GM23338 (cell line): ENCODE data around the gene TRHDE.

Source experiments
- CREB1 ChIP-seq: fragments of 250-450 bp; sonication (Bioruptor Pico); IDR thresholded peaks from 2 replicates; pipeline ENCODE4 v1.5.0; 2020; ENCODE audit warnings: low read depth, mild to moderate bottlenecking, moderate library complexity
- EZH2phosphoT487 ChIP-seq: fragments of 200-600 bp; sonication (generic); IDR thresholded peaks from one replicate; pipeline ENCODE4 v1.8.1; 2018; ENCODE audit warnings: antibody characterized with exemption; ENCODE audit not compliant: unreplicated experiment
- POLR2AphosphoS5 ChIP-seq: IDR thresholded peaks from 2 replicates; pipeline ENCODE4 v1.6.1; 2016; ENCODE audit warnings: antibody characterized with exemption, low read depth
- TF ChIP-seq, protein P1 (sequence below), 2 experiments: fragments of 200-600 bp in 1 of 2; sonication (generic) in 1 of 2; conservative IDR thresholded peaks; 2 replicates each; pipeline versions ENCODE4 v1.5.1 to v1.6.1; 2016 to 2017; ENCODE audit warnings: antibody characterized with exemption in 2 of 2, low read depth in 2 of 2, mild to moderate bottlenecking in 2 of 2, moderate library complexity in 1 of 2
- TF ChIP-seq, protein P2 (sequence below): IDR thresholded peaks from one replicate; pipeline ENCODE4 v1.6.1; 2018; ENCODE audit warnings: antibody characterized with exemption; ENCODE audit not compliant: unreplicated experiment

DNA sequence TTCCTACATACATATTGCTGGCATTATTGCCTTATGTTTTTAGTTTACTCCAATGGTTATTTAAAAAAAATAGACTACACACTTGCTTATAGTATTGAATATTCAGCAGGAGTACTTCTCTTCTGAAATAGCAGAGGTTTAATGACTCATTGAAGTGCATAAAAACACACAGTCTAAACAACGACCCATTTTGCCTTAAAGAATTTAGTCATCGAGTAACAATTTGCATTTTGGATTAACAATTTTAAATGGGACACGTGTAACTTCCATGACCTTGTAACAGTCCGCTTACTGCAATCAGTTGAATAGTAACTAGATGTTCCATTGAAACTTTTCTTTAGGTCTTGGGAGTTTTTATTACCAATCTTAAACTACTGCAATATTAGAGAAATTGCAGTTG lies 9.0 kb downstream of the TRHDE start:
- TF ChIP-seq, protein P1, sequence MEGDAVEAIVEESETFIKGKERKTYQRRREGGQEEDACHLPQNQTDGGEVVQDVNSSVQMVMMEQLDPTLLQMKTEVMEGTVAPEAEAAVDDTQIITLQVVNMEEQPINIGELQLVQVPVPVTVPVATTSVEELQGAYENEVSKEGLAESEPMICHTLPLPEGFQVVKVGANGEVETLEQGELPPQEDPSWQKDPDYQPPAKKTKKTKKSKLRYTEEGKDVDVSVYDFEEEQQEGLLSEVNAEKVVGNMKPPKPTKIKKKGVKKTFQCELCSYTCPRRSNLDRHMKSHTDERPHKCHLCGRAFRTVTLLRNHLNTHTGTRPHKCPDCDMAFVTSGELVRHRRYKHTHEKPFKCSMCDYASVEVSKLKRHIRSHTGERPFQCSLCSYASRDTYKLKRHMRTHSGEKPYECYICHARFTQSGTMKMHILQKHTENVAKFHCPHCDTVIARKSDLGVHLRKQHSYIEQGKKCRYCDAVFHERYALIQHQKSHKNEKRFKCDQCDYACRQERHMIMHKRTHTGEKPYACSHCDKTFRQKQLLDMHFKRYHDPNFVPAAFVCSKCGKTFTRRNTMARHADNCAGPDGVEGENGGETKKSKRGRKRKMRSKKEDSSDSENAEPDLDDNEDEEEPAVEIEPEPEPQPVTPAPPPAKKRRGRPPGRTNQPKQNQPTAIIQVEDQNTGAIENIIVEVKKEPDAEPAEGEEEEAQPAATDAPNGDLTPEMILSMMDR (conservative IDR thresholded peaks at IDR 0.05; ENCODE audit: low read depth in 2 of 2): no peak
- TF ChIP-seq POLR2AphosphoS5 (no peak), CREB1 (no peak), EZH2phosphoT487 (no peak)
- TF ChIP-seq, protein P2, sequence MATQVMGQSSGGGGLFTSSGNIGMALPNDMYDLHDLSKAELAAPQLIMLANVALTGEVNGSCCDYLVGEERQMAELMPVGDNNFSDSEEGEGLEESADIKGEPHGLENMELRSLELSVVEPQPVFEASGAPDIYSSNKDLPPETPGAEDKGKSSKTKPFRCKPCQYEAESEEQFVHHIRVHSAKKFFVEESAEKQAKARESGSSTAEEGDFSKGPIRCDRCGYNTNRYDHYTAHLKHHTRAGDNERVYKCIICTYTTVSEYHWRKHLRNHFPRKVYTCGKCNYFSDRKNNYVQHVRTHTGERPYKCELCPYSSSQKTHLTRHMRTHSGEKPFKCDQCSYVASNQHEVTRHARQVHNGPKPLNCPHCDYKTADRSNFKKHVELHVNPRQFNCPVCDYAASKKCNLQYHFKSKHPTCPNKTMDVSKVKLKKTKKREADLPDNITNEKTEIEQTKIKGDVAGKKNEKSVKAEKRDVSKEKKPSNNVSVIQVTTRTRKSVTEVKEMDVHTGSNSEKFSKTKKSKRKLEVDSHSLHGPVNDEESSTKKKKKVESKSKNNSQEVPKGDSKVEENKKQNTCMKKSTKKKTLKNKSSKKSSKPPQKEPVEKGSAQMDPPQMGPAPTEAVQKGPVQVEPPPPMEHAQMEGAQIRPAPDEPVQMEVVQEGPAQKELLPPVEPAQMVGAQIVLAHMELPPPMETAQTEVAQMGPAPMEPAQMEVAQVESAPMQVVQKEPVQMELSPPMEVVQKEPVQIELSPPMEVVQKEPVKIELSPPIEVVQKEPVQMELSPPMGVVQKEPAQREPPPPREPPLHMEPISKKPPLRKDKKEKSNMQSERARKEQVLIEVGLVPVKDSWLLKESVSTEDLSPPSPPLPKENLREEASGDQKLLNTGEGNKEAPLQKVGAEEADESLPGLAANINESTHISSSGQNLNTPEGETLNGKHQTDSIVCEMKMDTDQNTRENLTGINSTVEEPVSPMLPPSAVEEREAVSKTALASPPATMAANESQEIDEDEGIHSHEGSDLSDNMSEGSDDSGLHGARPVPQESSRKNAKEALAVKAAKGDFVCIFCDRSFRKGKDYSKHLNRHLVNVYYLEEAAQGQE: no peak
